IMR-90 (cell line): ENCODE measurements around the gene NTMT1. TPM values are rescaled to one million over a fixed set of nuclear protein-coding genes. Genes with fewer than 3 reads are reported as not detected.

Experiments used
- ATAC-seq: fragments of 200-7000 bp; cut with Tn5 transposase; 2 replicates; pipeline ENCODE4 v1.9.1; 2020; ENCODE audit warnings: low read depth, mild to moderate bottlenecking, moderate library complexity
- BruUV-seq: library from RNA; stranded (reverse); fragments of 400-500 nt; replicated peaks from 2 replicates; lab custom pipeline; 2021; lab: Mats Ljungman, UMichigan
- CTCF ChIA-PET: fragments of 300-600 bp; formaldehyde crosslinking; extraction: SDS; loops from one replicate; lab custom pipeline; 2021; ENCODE audit warnings: antibody characterized with exemption; lab: Yijun Ruan, JAX
- POLR2A ChIA-PET: fragments of 300-600 bp; sonication (Branson Sonifier 250); formaldehyde crosslinking; loops from one replicate; lab custom pipeline; 2022; ENCODE audit warnings: antibody characterized with exemption; ENCODE audit not compliant: unreplicated experiment; lab: Charles Lee
- DNase-seq: peaks from one replicate; pipeline ENCODE4 v3.0.0; 2013
- H2AFZ ChIP-seq: replicated peaks from 2 replicates; pipeline ENCODE3; 2013; ENCODE audit warnings: low read length, mild to moderate bottlenecking; ENCODE audit not compliant: poor library complexity
- H2AK5ac ChIP-seq: 2 replicates; pipeline ENCODE4 v1.6.1; 2013; ENCODE audit warnings: low read depth, low read length, inconsistent platforms
- H2AK9ac ChIP-seq: replicated peaks from 2 replicates; pipeline ENCODE3; 2013; ENCODE audit warnings: mild to moderate bottlenecking, low read depth, low read length, moderate library complexity; ENCODE audit not compliant: poor library complexity
- H2BK120ac ChIP-seq: 2 replicates; pipeline ENCODE4 v1.6.1; 2013; ENCODE audit warnings: low read depth, low read length, inconsistent platforms
- H2BK15ac ChIP-seq: 3 replicates; pipeline ENCODE4 v1.6.1; 2013; ENCODE audit warnings: low read depth, low read length, inconsistent platforms
- H2BK20ac ChIP-seq: 2 replicates; pipeline ENCODE4 v1.6.1; 2013; ENCODE audit warnings: low read depth, mild to moderate bottlenecking, inconsistent platforms, low read length, moderate library complexity
- H2BK5ac ChIP-seq: 2 replicates; pipeline ENCODE4 v1.6.1; 2013; ENCODE audit warnings: mild to moderate bottlenecking, low read depth, low read length, inconsistent platforms; ENCODE audit not compliant: poor library complexity, severe bottlenecking
- H3K14ac ChIP-seq: replicated peaks from 2 replicates; pipeline ENCODE4 v1.6.1; 2013; ENCODE audit warnings: low read depth, low read length, inconsistent platforms
- H3K18ac ChIP-seq: 2 replicates; pipeline ENCODE4 v1.6.1; 2013; ENCODE audit warnings: low read depth, low read length, control low read depth
- H3K23ac ChIP-seq: 2 replicates; pipeline ENCODE4 v1.6.1; 2013; ENCODE audit warnings: low read depth, low read length, inconsistent platforms
- H3K27ac ChIP-seq: 2 replicates; pipeline ENCODE4 v1.5.1; 2013; ENCODE audit warnings: mild to moderate bottlenecking, control low read depth, low read length; ENCODE audit not compliant: insufficient read depth
- H3K27me3 ChIP-seq: 2 replicates; pipeline ENCODE4 v1.6.1; 2013; ENCODE audit warnings: low read length; ENCODE audit not compliant: control insufficient read depth, insufficient read depth
- H3K36me3 ChIP-seq: 2 replicates; pipeline ENCODE4 v1.6.1; 2013; ENCODE audit warnings: low read length, mixed read lengths; ENCODE audit not compliant: control insufficient read depth, insufficient read depth
- H3K4ac ChIP-seq: 2 replicates; pipeline ENCODE4 v1.6.1; 2013; ENCODE audit warnings: low read depth, low read length, inconsistent platforms
- H3K4me1 ChIP-seq: 2 replicates; pipeline ENCODE4 v1.6.1; 2013; ENCODE audit warnings: low read length, mixed read lengths; ENCODE audit not compliant: control insufficient read depth, insufficient read depth
- H3K4me2 ChIP-seq: 2 replicates; pipeline ENCODE4 v1.6.1; 2013; ENCODE audit warnings: low read depth, mild to moderate bottlenecking, control low read depth, low read length, moderate library complexity
- H3K4me3 ChIP-seq: 2 replicates; pipeline ENCODE4 v1.5.1; 2013; ENCODE audit warnings: low read depth, mild to moderate bottlenecking, control low read depth, low read length, moderate library complexity; ENCODE audit not compliant: insufficient read depth
- H3K56ac ChIP-seq: 2 replicates; pipeline ENCODE4 v1.6.1; 2013; ENCODE audit warnings: low read length, inconsistent platforms; ENCODE audit not compliant: insufficient read depth; ENCODE audit errors: extremely low read depth
- H3K79me1 ChIP-seq, 2 experiments: 2 replicates each; pipeline ENCODE4 v1.6.1; 2013; ENCODE audit warnings: low read length in 2 of 2, inconsistent platforms in 1 of 2, low read depth in 1 of 2
- H3K9ac ChIP-seq: 2 replicates; pipeline ENCODE4 v1.6.1; 2013; ENCODE audit warnings: low read depth, low read length, control low read depth
- H3K9me1 ChIP-seq: 2 replicates; pipeline ENCODE4 v1.6.1; 2013; ENCODE audit warnings: low read length, inconsistent platforms; ENCODE audit not compliant: insufficient read depth
- H3K9me3 ChIP-seq: 2 replicates; pipeline ENCODE4 v1.6.1; 2013; ENCODE audit warnings: low read length; ENCODE audit not compliant: control insufficient read depth, insufficient read depth
- H4K20me1 ChIP-seq: 2 replicates; pipeline ENCODE4 v1.6.1; 2013; ENCODE audit warnings: low read length, inconsistent platforms; ENCODE audit not compliant: insufficient read depth
- H4K5ac ChIP-seq: 2 replicates; pipeline ENCODE4 v1.6.1; 2013; ENCODE audit warnings: mild to moderate bottlenecking, low read depth, low read length, control low read depth
- H4K8ac ChIP-seq, 2 experiments: 2 replicates each; pipeline ENCODE4 v1.6.1; 2013; ENCODE audit warnings: low read depth in 2 of 2, low read length in 2 of 2, control low read depth in 1 of 2, inconsistent platforms in 1 of 2
- H4K91ac ChIP-seq: 2 replicates; pipeline ENCODE4 v1.6.1; 2013; ENCODE audit warnings: low read depth, low read length, inconsistent platforms; ENCODE audit not compliant: insufficient read depth
- MAZ ChIP-seq: IDR thresholded peaks from 2 replicates; pipeline ENCODE4 v1.6.1; 2012; ENCODE audit warnings: low read depth, mild to moderate bottlenecking, low read length, improper control_type of control experiment, moderate library complexity, borderline replicate concordance
- RFX5 ChIP-seq: IDR thresholded peaks from 2 replicates; pipeline ENCODE4 v1.8.0; 2012; ENCODE audit warnings: low read depth, mild to moderate bottlenecking, low read length, moderate library complexity
- whole genome bisulfite sequencing, 2 experiments: methylation state at CpG; one replicate each; pipeline versions ENCODE4 v1.1.5 to v1.1.7; 2013; ENCODE audit warnings: missing lambda C conversion rate in 2 of 2; ENCODE audit not compliant: insufficient read length in 1 of 2; ENCODE audit errors: extremely low coverage in 2 of 2; 5-methylcytosine and 5-hydroxymethylcytosine counted together
- dilution Hi-C: fragments of 300-500 bp; cut with HindIII; formaldehyde crosslinking; loops from one replicate; pipeline ENCODE4 v1.14.3; 2018; ENCODE audit warnings: low sequenced_read_pairs; ENCODE audit not compliant: unreplicated experiment
- in situ Hi-C: fragments of 300-500 bp; cut with MboI; formaldehyde crosslinking; loops from 3 replicates; pipeline ENCODE4 v1.14.3; 2019; ENCODE audit warnings: low sequenced_read_pairs, inconsistent platforms, mixed read lengths
- intact Hi-C: fragments of 100-400 bp; cut with micrococcal nuclease; formaldehyde crosslinking; loops from 2 replicates; pipeline ENCODE4 v1.10.0; 2022
- polyA plus RNA-seq, 3 experiments: library from polyadenylated mRNA; depleted of rRNA; stranded (reverse); fragments of >200 nt; gene quantifications; 2 replicates each; pipeline ENCODE4 v1.2.3, GENCODE V29; 2012; ENCODE audit warnings: low replicate concordance in 1 of 3
- total RNA-seq: library from RNA; depleted of rRNA; stranded (reverse); fragments of >200 nt; gene quantifications from 2 replicates; pipeline ENCODE4 v1.2.3, GENCODE V29; 2012

Gene NTMT1
- total and polyA plus RNA-seq, 2 of the 4 experiments (the other 2 are of a cell fraction) = 68.1 to 88.1 TPM

- no peak for TF ChIP-seq MAZ
Observed at GRCh38 chr9:129648092-129648763, 22.3 kb downstream of the NTMT1 start (continued).

- POLR2A ChIA-PET = no interaction called here
- 0 out of 2 replicates have a peak overlapping the region, but pooled peaks have one; percentile 28 for H2AK5ac ChIP-seq
- no peak overlapping the region for H3K4me3 ChIP-seq
- H4K5ac ChIP-seq = no peak overlapping the region
- H2AK9ac ChIP-seq = no peak overlapping the region
- CTCF ChIA-PET = no interaction called here
- no peak overlapping the region for H2AFZ ChIP-seq
- dilution Hi-C loops (no loop called here), intact Hi-C loops (no loop called here), in situ Hi-C loops (no loop called here)
- TF ChIP-seq RFX5 = no peak
- H3K23ac ChIP-seq = no peak overlapping the region
- no peak overlapping the region for H2BK20ac ChIP-seq
- ATAC-seq (no peak), DNase-seq (no peak)
- no peak overlapping the region for H3K14ac ChIP-seq
- H2BK15ac ChIP-seq = no peak overlapping the region
- peaks cover 0 to 6% of the 10 kb centered on the region in 2 experiments; a peak in 1 of 4 replicates for H3K79me1 ChIP-seq
- no peak overlapping the region for H2BK120ac ChIP-seq
- H4K8ac ChIP-seq = no peak overlapping the region
- peak overlapping the region; percentile 35; the same call in 1 of the 2 replicates for H3K4ac ChIP-seq
- H3K9ac ChIP-seq = no peak overlapping the region
- H2BK5ac ChIP-seq = no peak overlapping the region
- H3K4me2 ChIP-seq = no peak overlapping the region
- no CpG with 5 or more reads among the region's 10 CpGs for WGBS, 2 experiments
- H4K91ac ChIP-seq = no peak overlapping the region
- no peaks in the 10 kb centered on the region for H4K20me1 ChIP-seq
- no peaks in the 10 kb centered on the region for H3K27me3 ChIP-seq
- no peaks in the 10 kb centered on the region for H3K9me3 ChIP-seq
- BruUV-seq = no TSS peak
- no peak overlapping the region for H3K56ac ChIP-seq
- no peak overlapping the region; the same call in 1 of the 2 replicates for H3K27ac ChIP-seq
- peaks cover 7% of the 10 kb centered on the region; the same call in 1 of the 2 replicates for H3K4me1 ChIP-seq
- no peak overlapping the region for H3K18ac ChIP-seq
- H3K36me3 ChIP-seq = no peaks in the 10 kb centered on the region
- peaks cover 6% of the 10 kb centered on the region for H3K9me1 ChIP-seq
Observed at GRCh38 chr9:129648764-129649115, 22.8 kb downstream of the NTMT1 start.
